KOPT-K1 (cell line): ENCODE data around the gene KCTD15.

Experiments
- H3K27ac ChIP-seq: fragments of 200-600 bp; sonication (generic); 2 replicates; pipeline ENCODE4 v1.5.1; 2016; ENCODE audit warnings: antibody characterized with exemption, mild to moderate bottlenecking, low read depth, low read length; ENCODE audit not compliant: poor library complexity, severe bottlenecking
- H3K36me3 ChIP-seq: fragments of 200-600 bp; sonication (generic); 2 replicates; pipeline ENCODE4 v1.5.1; 2017; ENCODE audit warnings: antibody characterized with exemption, mild to moderate bottlenecking, low read length, moderate library complexity; ENCODE audit not compliant: insufficient read depth
- H3K9me3 ChIP-seq: fragments of 200-600 bp; sonication (generic); 2 replicates; pipeline ENCODE4 v1.5.1; 2017; ENCODE audit warnings: antibody characterized with exemption, low read length, mild to moderate bottlenecking; ENCODE audit not compliant: insufficient read depth, poor library complexity, severe bottlenecking

KCTD15 gene

GRCh38 chr19:33778089-33778791 is 18.4 kb upstream of the KCTD15 start:
- Histone ChIP-seq H3K9me3 (no peaks in the 10 kb centered on the region), H3K36me3 (no peaks in the 10 kb centered on the region), H3K27ac (no peak overlapping the region)

DNA sequence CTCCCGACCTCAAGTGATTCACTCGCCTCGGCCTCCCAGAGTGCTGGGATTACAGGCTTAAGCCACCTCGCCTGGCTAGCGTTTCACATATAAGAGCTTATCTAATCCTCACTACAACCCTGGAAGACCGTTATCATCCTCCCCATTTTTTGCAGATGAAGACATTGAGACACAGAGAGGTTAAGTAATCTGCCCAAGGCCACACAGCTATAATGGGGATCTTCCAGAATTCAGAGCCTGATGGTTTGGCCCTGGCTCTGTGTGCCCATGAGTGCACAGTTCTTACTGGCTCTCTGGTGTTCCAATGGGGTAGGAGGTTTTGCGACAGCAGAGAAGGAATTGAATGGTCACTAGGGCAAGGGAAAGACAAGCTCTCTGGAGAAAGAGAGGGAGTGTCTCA is 16.8 kb upstream of the KCTD15 start:
- no peaks in the 10 kb centered on the region for H3K9me3 ChIP-seq
- H3K27ac ChIP-seq: no peak overlapping the region
- no peaks in the 10 kb centered on the region for H3K36me3 ChIP-seq

GRCh38 chr19:33780251-33780650 is 16.4 kb upstream of the KCTD15 start:
- Histone ChIP-seq H3K36me3 (no peaks in the 10 kb centered on the region), H3K27ac (no peak overlapping the region), H3K9me3 (no peaks in the 10 kb centered on the region)

GRCh38 chr19:33780746-33781145 is 15.9 kb upstream of the KCTD15 start:
- H3K27ac ChIP-seq: no peak overlapping the region
- no peaks in the 10 kb centered on the region for H3K36me3 ChIP-seq
- no peaks in the 10 kb centered on the region for H3K9me3 ChIP-seq

GRCh38 chr19:33781415-33781935 is 15.2 kb upstream of the KCTD15 start:
- no peak overlapping the region for H3K27ac ChIP-seq
- H3K9me3 ChIP-seq: no peaks in the 10 kb centered on the region
- H3K36me3 ChIP-seq: no peaks in the 10 kb centered on the region

- Histone ChIP-seq H3K27ac (no peak overlapping the region), H3K9me3 (no peaks in the 10 kb centered on the region)
Observed at GRCh38 chr19:33781996-33782395, 14.7 kb upstream of the KCTD15 start.

DNA sequence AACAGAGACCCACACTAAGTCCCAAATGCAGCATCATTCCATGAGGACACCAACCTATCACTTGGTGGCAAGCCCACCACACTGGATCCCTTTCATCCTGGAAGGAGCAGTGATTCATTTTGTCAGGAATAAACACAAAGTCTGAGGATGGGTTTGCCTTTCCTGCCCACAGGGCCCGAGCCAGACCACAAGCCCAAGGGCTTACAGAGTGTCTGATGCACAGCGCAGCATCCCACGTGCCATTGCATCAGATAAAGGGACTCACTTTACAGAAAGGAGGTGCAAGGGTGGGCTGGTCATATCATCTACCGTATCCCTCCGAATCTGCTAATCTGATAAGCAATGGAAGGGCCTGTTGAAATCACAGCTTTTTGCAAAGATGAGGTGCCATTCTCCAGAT is 12.2 kb upstream of the KCTD15 start:
- Histone ChIP-seq H3K27ac (no peak overlapping the region), H3K36me3 (no peaks in the 10 kb centered on the region), H3K9me3 (no peaks in the 10 kb centered on the region)

More at GRCh38 chr19:33781996-33782395, 14.7 kb upstream of the KCTD15 start:
- no peaks in the 10 kb centered on the region for H3K36me3 ChIP-seq

DNA sequence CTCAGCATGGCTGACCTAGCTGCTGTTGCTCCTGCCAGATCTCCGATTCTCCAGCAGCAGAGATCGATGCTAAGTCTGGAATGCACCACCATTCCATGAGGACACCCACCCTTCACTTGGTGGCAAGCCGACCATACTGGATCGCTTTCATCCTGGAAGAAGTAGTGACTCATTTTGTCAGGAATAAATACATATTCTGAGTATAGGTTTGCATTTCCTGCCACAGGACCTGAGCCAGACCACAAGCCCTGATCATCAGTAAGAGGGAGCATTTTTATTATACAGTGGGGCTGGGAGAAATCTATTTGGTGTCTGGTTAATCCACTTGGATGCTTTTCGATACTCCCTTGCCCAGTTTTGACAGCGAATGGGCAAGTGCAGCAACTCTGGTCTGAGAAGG is 10.9 kb upstream of the KCTD15 start:
- Histone ChIP-seq H3K27ac (no peak overlapping the region), H3K9me3 (no peaks in the 10 kb centered on the region)

GRCh38 chr19:33788676-33789075 is 8.0 kb upstream of the KCTD15 start:
- H3K27ac ChIP-seq: no peak overlapping the region
- no peaks in the 10 kb centered on the region for H3K9me3 ChIP-seq
- no peaks in the 10 kb centered on the region for H3K36me3 ChIP-seq

More for the DNA sequence above, 10.9 kb upstream of the KCTD15 start:
- no peaks in the 10 kb centered on the region for H3K36me3 ChIP-seq

DNA sequence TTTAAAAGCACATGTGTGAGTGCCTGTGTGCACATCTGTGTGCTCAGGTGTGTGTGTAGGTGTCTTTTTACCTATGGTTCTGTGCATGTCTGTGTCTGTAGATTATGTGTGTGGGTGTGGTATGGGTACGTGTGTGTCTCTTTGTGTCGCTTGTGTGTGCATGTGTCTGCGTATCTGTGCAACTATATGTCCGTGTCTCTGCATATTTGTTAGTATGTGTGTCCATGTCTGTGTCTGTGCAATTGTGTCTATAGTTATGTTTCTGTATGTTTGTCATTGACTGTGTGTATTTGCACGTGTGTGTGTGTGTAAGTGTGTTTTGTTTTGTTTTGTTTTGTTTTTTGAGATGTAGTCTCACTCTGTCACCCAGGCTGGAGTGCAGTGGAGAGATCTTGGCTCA is 7.3 kb upstream of the KCTD15 start:
- no peaks in the 10 kb centered on the region for H3K9me3 ChIP-seq
- no peaks in the 10 kb centered on the region for H3K36me3 ChIP-seq
- no peak overlapping the region for H3K27ac ChIP-seq

- H3K9me3 ChIP-seq: no peaks in the 10 kb centered on the region
- no peak overlapping the region for H3K27ac ChIP-seq
Observed at GRCh38 chr19:33794683-33795369, 1.8 kb upstream of the KCTD15 start.

DNA sequence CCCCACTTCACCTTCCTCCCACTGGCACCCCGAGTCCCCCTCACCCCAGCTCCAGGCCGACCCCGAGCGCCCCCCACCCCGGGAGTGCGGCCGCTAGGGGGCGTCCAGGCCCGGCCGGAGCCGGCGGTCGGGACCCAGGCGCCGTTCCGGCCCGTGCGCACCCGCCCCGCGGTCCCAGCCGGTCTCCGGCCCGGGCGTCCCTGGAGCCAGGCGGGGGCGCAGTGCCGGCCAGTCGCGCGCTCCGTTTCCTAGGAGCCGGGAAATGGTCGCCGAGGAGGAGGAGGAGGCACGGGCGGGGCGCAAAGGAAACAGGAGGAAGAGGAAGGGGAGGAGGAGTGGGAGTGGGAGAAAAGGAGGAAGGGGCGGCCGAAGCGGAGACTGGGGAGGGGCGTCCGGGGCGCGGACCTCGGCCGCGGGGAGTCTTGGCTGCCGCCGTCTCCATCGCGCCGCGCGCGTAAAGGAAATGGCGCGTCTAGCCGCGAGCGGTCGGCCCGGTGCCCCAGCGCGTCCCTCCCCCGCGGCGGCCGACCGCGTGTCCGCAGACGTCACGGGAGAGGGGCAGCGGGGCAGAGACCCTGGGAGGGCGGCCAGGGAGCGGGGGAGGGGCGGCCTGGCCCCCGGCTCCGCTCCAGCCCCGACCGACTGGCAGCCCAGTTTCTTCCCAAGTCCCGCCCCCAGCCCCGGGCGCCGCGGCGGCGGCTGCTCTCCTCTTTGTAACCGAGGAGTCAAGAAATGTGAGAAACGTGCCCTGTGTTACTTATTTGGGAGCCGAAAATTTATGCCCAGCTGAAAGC is 1.1 kb upstream of the KCTD15 start:
- H3K27ac ChIP-seq: no peak overlapping the region
- H3K36me3 ChIP-seq: no peaks in the 10 kb centered on the region

More at GRCh38 chr19:33794683-33795369, 1.8 kb upstream of the KCTD15 start:
- H3K36me3 ChIP-seq: no peaks in the 10 kb centered on the region

DNA sequence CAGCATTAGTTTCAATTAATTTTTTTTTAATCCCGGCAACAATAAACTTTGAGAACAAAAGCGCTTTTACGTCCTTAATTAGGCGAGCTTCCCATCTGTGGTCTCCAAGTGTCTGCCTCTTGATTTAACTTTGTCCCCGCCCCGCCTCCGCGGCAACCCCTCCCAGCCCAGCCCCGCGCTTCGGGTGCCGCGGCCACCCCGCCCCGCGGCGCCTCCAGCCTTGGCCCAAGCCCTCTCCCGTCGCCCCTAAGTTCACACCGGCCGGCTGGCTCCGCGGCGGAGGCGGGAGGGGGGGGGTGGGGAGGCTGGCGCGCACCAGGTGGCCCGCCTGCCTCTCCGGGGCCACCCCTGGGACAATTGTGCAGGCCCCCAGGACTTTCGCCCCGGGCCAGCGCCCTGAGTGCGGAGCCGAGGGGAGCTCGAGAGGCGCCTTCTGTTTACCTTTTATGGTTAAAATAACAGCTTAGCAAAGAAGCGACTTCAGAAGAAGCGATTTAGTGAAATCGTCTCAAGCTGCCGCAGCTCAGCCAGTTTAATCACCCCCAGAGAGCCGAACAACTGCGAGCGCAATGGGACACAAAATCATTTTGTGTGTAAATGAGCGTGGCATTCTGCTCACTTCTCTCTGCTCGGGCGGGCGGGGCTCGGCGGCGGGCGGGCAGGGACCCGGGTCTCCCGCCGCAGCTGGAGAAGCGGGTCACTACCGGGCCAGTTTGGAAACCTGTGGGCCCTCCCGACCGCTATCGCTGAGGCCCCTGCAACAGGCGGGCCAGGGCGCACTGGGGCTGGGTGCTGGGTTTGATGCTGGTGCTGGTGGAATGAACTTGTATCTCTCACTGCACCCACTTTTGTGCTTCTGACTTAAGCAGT is 1.4 kb downstream of the KCTD15 start:
- H3K27ac ChIP-seq: no peak overlapping the region
- H3K36me3 ChIP-seq: no peaks in the 10 kb centered on the region
- no peaks in the 10 kb centered on the region for H3K9me3 ChIP-seq

More for the DNA sequence above, 1.1 kb upstream of the KCTD15 start:
- H3K9me3 ChIP-seq: no peaks in the 10 kb centered on the region

- no peak overlapping the region for H3K27ac ChIP-seq
- H3K36me3 ChIP-seq: no peaks in the 10 kb centered on the region
- no peaks in the 10 kb centered on the region for H3K9me3 ChIP-seq
Observed at GRCh38 chr19:33798681-33799111, 2.0 kb downstream of the KCTD15 start.
